Breast epithelium (tissue), 3 donors: ENCODE measurements around the gene MYLK.

Experiments used
- CTCF ChIP-seq, 3 donors: fragments of 450-650 bp; IDR thresholded peaks; one replicate each; pipeline ENCODE4 v1.5.1; 2016 to 2017; ENCODE audit warnings: antibody characterized with exemption in 3 of 3, mild to moderate bottlenecking in 3 of 3, moderate library complexity in 3 of 3
- POLR2A ChIP-seq: fragments of 450-650 bp; IDR thresholded peaks from one replicate; pipeline ENCODE4 v1.6.1; 2016; ENCODE audit warnings: antibody characterized with exemption, mild to moderate bottlenecking, moderate library complexity

GRCh38 chr3:123791417-123791816 is 92.7 kb downstream of the MYLK start:
- no peak for TF ChIP-seq CTCF (IDR thresholded peaks at IDR 0.05)
- no peak for TF ChIP-seq POLR2A
